ENCODE measurements around the gene LUC7L. TPM values are rescaled to one million over a fixed set of nuclear protein-coding genes. Genes with fewer than 3 reads are reported as not detected.

The LUC7L gene
- total and polyA plus RNA-seq, 2 of the 8 experiments (the other 6 are each of a cell fraction or from before 2014, with no cell fraction given): 49.7 to 129 TPM

DNA sequence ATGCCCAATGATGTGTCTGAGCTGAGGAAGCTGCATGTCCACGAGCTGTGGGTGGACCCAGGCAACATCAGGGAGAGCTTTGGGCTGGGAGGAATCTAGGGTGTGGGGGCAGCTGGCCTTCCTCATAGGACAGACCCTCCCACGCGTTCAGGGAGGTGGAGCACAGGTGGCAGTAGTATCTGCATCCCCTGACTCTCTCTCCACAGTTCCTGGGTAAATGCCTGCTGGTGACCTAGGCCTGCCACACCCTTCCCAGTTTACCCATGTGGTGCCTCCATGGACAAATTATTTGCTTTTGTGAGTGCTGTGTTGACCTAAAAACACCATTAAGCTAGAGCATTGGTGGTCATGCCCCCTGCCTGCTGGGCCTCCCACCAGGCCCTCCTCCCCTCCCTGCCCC is 60.2 kb downstream of the LUC7L start:
- 62% methylated on average over 3 of the region's 3 CpGs; no CpG with 5 or more reads in 1 of the 2 experiments for WGBS, 2 experiments (ENCODE audit: extremely low coverage in 1 of 2, insufficient coverage in 1 of 2, insufficient read length in 1 of 2, insufficient replicate concordance in 2 of 2, low coverage in 1 of 2, low lambda C conversion rate in 2 of 2, missing lambda C conversion rate in 1 of 2)
- no peak overlapping the region for H4K8ac ChIP-seq (ENCODE audit: extremely low read depth, insufficient read depth, low read length)
- no peak overlapping the region for H3K4me2 ChIP-seq (ENCODE audit: insufficient read depth in 1 of 2, low read depth in 2 of 2, low read length in 2 of 2)
- H3K27me3 ChIP-seq (replicated peaks in 1 of 4; ENCODE audit: control insufficient read depth in 3 of 4, extremely low read depth in 1 of 4, insufficient read depth in 3 of 4, low read length in 3 of 4): peaks cover 53 to 79% (median 73%) of the 10 kb centered on the region in 4 experiments
- DNase-seq (ENCODE audit: low read depth in 1 of 2, low spot score in 2 of 2) (no peak), FAIRE-seq (no peak)
- H2BK20ac ChIP-seq (ENCODE audit: low read length): no peak overlapping the region
- no peak overlapping the region for H2AFZ ChIP-seq (ENCODE audit: low read length)
- peak overlapping the region; percentile 74; the same call in 1 of the 2 replicates for H2BK5ac ChIP-seq (ENCODE audit: low read depth, low read length)
- H3K56ac ChIP-seq (replicated peaks; ENCODE audit: insufficient read length, low read depth, low read length): no peak overlapping the region
- ChIA-PET CTCF (ENCODE audit: partially characterized antibody) (interaction anchor here (1.2 to 5.6 kb wide), 6 partner anchors 9 to 103 kb away, joined by 4 to 24 read pairs (median 9); no protein-coding TSS in a partner anchor), POLR2A (ENCODE audit: partially characterized antibody) (interaction anchor here (1.3 to 5.0 kb wide), 3 partner anchors 9 to 94 kb away, joined by 3 to 29 read pairs (median 16); partner anchors contain the start of gene HBQ1)
- H3K79me1 ChIP-seq (ENCODE audit: low read depth, low read length): no peaks in the 10 kb centered on the region
- no peak overlapping the region for H4K5ac ChIP-seq (ENCODE audit: insufficient read length, low read depth, low read length)
- no peak overlapping the region for H4K91ac ChIP-seq (replicated peaks; ENCODE audit: insufficient read length, low read length)
- H3K36me3 ChIP-seq (ENCODE audit: control insufficient read depth in 2 of 4, insufficient read depth in 4 of 4, low read length in 3 of 4): peaks cover 0 to 9% (median 0%) of the 10 kb centered on the region in 4 experiments; a peak in 2 of 8 replicates
- H3K18ac ChIP-seq (ENCODE audit: extremely low read depth, low read length): no peak overlapping the region
- H3K9me3 ChIP-seq (ENCODE audit: insufficient read depth in 2 of 2, low read depth in 1 of 2, low read length in 1 of 2): no peaks in the 10 kb centered on the region
- peak overlapping the region; percentile 48; the same call in 1 of the 2 replicates for H2BK15ac ChIP-seq (ENCODE audit: low read length)
- no peak overlapping the region for H2AK5ac ChIP-seq (ENCODE audit: low read depth, low read length)
- no peak overlapping the region for H3K23ac ChIP-seq (ENCODE audit: insufficient read length)
- no peak overlapping the region; the same call in 1 of the 2 replicates for H2BK12ac ChIP-seq (ENCODE audit: low read depth, low read length)
- H3K27ac ChIP-seq (ENCODE audit: low read depth, low read length): no peak overlapping the region
- H4K20me1 ChIP-seq (replicated peaks in 1 of 2; ENCODE audit: control insufficient read depth in 1 of 2, insufficient read depth in 2 of 2, low read length in 2 of 2): peaks cover 2 to 8% of the 10 kb centered on the region in 2 experiments
- no peaks in the 10 kb centered on the region for H3K79me2 ChIP-seq (ENCODE audit: control insufficient read depth in 1 of 2, insufficient read depth in 2 of 2, low read length in 2 of 2)
- H3K23me2 ChIP-seq (ENCODE audit: low read depth, low read length): peaks cover 10% of the 10 kb centered on the region; the same call in 1 of the 2 replicates
- no peak overlapping the region for H3K14ac ChIP-seq (ENCODE audit: insufficient read length)
- peaks cover 0 to 20% (median 17%) of the 10 kb centered on the region in 4 experiments; a peak in 6 of 7 replicates for H3K4me1 ChIP-seq (replicated peaks in 1 of 4; ENCODE audit: control insufficient read depth in 3 of 4, insufficient read depth in 4 of 4, low read length in 3 of 4)
- no peak overlapping the region for H3K9ac ChIP-seq (replicated peaks in 1 of 4; ENCODE audit: extremely low read depth in 1 of 4, low read depth in 3 of 4, low read length in 3 of 4)
- H2BK120ac ChIP-seq (replicated peaks; ENCODE audit: low read depth, low read length): no peak overlapping the region
- H3K4ac ChIP-seq (replicated peaks; ENCODE audit: insufficient read length, low read depth, low read length): no peak overlapping the region
- no peak overlapping the region for H3K4me3 ChIP-seq (ENCODE audit: extremely low read depth in 1 of 4, insufficient read depth in 2 of 4, low read depth in 3 of 4, low read length in 4 of 4)
